SH-SY5Y (cell line): ENCODE results near the gene RNF141.

Experiments
- GATA2 ChIP-seq: IDR thresholded peaks from 2 replicates; pipeline ENCODE4 v1.6.1; 2011; ENCODE audit warnings: mild to moderate bottlenecking, low read depth, low read length
- GATA3 ChIP-seq: IDR thresholded peaks from 2 replicates; pipeline ENCODE4 v1.6.1; 2011; ENCODE audit warnings: low read depth, mild to moderate bottlenecking, low read length, moderate library complexity

DNA sequence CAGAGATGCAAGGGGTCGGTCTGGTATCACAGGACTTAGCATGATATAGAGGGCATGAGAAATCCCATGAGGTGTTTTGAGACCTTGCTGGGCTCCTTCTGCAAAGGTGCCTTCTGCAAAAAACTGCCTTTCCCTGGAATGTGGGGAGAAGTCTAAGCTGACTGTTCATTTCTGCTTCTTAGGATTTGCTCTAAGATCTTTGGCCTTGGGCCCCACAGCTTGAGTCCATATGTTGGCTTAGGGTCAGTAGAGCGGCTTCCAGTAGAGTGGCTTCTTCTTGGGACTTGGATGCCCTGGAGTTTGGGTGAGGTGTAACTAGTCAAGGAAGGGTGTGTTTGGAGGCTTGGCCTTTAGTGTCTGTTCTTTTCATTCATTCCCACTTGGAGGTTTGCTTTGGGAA lies 48.9 kb downstream of the RNF141 start:
- no peak for TF ChIP-seq GATA3
- TF ChIP-seq GATA2: no peak
